C4-2B (cell line): Measurements from ENCODE around the gene KIF1A.
"Not testable (repeated sequence)": the region's sequence is repeated elsewhere in the genome, so short reads cannot be mapped to it uniquely, and the experiment has no call there.

Experiments used
- H3K27ac ChIP-seq: fragments of 450-650 bp; 2 replicates; pipeline ENCODE4 v1.5.1; 2017
- ZFX ChIP-seq: fragments of 450-650 bp; IDR thresholded peaks from 2 replicates; pipeline ENCODE4 v1.6.1; 2017
- TF ChIP-seq, protein P1 (sequence below): fragments of 450-650 bp; conservative IDR thresholded peaks from 2 replicates; pipeline ENCODE4 v1.5.1; 2017; ENCODE audit warnings: mild to moderate bottlenecking

KIF1A gene

DNA sequence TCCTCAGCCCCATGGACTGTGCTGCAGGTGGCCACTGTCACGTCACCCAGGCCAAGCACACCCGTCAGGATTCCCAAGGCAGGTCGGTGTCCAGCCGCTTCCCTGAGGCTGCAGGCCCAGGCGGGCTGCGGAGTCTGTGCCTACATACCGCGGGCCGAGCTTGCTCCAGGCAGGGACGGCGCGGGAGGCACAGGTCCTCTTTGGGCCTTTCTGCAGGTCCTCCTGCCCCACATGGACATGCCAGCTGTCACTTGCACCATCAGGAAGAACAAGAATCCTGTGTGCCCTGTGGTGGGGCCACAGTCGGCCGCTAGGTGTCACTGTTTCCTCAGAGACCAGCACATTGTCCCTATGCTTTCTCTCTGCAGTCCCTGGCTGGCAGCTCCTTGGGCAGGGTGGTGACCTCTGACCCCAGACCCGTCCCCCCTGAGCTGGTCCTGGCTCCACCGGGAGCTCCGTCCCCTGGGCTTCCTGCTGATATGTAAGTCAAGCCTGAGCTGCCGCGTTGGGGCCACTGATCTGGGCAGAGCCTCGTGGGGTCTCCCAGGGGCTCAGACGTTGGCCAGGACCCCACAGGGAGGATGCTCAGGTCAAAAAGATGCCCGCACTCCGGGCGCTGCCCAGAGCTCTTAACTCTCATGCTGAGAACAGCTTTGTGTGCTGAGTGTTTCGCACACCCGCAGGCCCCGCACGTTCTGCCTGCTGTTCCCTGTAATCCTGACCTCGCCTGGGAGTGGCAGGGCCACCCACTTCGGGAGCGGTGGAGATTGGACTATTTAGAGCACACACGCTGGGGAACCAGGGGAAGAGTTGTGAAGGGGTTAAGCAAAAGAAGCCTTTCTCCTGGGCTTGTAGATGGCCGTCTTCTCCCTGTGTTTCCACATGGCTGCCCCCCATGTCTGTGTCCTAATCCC is 31.3 kb upstream of the KIF1A start:
- TF ChIP-seq, protein P1, sequence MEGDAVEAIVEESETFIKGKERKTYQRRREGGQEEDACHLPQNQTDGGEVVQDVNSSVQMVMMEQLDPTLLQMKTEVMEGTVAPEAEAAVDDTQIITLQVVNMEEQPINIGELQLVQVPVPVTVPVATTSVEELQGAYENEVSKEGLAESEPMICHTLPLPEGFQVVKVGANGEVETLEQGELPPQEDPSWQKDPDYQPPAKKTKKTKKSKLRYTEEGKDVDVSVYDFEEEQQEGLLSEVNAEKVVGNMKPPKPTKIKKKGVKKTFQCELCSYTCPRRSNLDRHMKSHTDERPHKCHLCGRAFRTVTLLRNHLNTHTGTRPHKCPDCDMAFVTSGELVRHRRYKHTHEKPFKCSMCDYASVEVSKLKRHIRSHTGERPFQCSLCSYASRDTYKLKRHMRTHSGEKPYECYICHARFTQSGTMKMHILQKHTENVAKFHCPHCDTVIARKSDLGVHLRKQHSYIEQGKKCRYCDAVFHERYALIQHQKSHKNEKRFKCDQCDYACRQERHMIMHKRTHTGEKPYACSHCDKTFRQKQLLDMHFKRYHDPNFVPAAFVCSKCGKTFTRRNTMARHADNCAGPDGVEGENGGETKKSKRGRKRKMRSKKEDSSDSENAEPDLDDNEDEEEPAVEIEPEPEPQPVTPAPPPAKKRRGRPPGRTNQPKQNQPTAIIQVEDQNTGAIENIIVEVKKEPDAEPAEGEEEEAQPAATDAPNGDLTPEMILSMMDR, result peak; percentile 94
- TF ChIP-seq ZFX, result no peak

DNA sequence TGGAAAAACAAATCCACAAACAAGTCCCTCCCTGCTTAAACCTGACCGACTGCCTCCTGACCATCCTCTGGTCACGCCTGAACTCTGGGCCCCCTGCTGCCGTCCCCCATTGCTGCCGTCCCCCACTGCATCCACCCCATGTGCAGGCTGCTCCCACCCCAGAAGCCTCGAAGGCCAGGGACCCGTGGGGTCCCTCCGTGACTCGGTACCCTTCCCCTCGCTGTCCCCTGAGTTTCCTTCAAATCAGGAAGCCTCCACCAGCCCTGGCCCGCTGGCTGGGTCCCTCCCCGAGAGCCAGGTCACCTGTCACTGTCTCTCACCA is 30.7 kb upstream of the KIF1A start:
- TF ChIP-seq, protein P1, result no peak
- TF ChIP-seq ZFX, result no peak
- no peak overlapping the region for H3K27ac ChIP-seq

More for the DNA sequence above, 31.3 kb upstream of the KIF1A start:
- H3K27ac ChIP-seq, result no peak overlapping the region

DNA sequence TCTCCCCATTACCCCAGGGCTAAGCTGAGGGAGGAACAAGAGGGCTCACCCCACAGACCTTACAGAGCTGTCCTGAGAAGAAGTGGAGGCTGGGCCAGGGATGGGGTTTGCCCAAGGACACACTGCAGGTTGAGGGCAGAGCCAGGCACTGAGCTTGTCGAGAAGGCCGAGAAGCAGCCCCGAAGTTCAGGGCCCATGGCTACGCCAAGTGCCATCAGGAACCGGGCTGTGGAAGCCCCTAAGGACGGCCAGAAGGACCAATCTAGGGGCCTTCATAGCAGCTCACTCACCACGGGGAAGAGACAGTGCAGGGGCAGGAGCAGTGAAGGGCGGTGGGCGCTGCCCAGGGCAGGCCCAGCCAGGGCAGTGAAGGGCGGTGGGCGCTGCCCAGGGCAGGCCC is 30.0 kb upstream of the KIF1A start:
- no peak overlapping the region for H3K27ac ChIP-seq
- TF ChIP-seq, protein P1, result no peak
- no peak for TF ChIP-seq ZFX

DNA sequence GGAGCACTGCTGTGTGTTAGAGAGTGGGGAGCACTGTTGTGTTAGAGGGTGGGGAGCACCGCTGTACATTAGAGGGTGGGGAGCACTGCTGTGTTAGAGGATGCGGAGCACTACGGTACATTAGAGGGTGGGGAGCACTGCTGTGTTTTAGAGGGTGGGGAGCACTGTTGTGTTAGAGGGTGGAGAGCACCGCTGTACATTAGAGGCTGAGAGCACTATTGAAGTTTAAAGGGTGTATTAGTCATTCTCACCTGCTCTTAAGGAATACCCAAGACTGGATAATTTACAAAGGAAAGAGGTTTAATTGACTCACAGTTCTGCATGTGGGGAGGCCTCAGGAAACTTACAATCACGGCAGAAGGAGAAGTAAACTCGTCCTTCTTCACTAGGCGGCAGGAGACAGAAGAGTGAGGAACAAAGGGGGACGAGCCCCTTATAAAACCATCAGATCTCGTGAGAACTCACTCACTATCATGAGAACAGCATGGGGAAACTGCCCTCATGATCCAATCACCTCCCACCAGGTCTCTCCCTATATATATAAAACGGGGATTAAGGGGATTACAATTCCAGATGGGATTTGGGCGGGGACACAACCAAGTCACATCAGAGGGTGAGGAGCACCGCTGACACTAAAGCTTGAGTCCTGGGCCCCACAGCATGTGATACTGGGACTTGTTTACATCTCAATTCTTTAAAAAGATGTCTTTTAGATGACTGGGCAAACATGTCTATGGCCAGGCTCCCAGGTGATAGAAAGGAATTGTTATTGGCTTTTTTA is 29.1 kb upstream of the KIF1A start:
- no peak overlapping the region for H3K27ac ChIP-seq
- TF ChIP-seq, protein P1, result no peak
- no peak for TF ChIP-seq ZFX

DNA sequence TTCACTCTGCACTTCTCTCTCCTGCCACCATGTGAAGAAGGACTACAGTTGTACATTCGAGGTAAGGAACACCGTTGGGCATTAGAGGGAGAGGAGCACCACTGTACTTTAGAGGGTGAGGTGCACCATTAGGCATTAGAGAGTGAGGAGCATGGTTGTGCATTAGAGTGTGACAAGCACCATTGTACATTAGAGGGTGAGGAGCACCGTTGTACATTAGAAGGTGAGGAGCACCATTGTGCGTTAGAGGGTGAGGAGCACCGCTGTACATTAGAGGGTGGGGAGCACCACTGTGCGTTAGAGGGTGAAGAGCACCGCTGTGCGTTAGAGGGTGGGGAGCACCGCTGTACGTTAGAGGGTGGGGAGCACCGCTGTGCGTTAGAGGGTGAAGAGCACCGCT is 27.8 kb upstream of the KIF1A start:
- H3K27ac ChIP-seq, result no peak overlapping the region
- TF ChIP-seq ZFX, result no peak
- TF ChIP-seq, protein P1, result no peak

DNA sequence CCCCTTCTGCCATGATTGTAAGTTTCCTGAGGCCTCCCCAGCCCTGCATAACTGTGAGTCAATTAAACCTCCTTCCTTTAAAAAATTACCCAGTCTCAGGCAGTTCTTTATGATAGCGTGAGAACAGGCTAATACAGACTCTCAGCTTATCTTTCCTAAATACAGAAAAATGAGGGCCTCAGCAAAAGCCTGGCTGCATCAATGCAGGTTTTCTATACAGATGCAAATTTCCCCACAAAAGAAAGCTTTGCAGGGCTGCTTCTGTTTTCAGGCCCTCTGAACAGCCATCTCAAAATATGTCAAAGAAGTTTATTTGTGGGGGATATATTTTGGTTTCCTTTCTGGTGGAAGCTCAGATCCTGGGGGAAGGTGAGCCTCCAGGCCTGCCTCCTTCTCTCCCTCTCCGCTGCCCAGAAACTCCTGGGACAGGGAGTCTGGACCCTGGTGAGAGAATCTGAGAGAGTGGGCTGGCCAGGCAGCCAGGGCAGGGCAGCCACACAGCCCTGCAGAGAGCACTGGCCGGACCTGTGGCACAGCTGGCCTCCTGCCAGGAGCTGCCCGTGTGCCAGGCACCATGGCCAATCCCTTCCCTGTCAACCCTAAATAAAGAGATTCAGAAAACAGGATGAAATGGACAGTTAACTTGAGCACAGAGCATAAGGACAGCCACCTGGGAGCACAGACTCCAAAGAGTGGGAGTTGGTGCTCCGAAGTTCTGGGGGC is 27.0 kb upstream of the KIF1A start:
- no peak overlapping the region for H3K27ac ChIP-seq
- TF ChIP-seq, protein P1, result no peak
- no peak for TF ChIP-seq ZFX

DNA sequence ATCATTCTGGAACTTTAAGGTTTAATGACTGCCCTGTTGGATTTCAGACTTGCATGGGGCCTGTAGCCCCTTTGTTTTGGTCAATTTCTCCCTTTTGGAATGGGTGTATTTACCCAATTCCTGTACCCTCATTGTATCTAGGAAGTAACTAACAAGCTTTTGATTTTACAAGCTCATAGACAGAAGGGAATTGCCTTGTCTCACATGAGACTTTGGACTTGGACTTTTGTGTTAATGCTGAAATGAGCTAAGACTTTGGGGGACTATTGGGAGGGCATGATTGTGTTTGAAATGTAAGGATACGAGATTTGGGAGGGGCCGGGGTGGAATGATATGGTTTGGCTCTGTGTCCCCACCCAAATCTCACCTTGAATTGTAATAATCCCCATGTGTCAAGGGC is 26.3 kb upstream of the KIF1A start:
- H3K27ac ChIP-seq, result not testable (repeated sequence)
